ENCODE results near the gene IFT80.

Gene IFT80

DNA sequence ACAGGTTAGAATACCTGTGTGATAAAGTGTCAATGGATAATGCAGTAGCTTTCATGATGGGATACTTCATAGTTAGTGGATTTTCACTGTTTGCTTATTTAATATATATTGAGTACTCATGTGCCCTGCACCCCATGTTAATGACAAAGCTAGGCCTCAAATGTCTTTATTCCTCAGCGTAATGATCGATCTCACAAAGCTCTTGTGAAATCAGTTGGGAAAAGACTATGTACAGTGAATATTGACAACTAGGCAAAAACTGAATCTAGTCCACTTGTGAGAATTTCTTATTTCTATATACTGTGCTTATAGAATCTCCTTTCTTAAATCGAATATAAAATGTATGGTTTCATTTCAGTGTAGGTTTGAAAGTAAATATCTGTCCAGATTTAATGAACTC, 18.3 kb upstream of the IFT80 start:
- Histone ChIP-seq H3K4me2 (ENCODE audit: low read length) (no peak overlapping the region), H3K4me1 (ENCODE audit: control insufficient read depth, insufficient read depth, low read length) (no peaks in the 10 kb centered on the region), H3K4me3 (ENCODE audit: low read length) (no peak overlapping the region), H3K36me3 (ENCODE audit: insufficient read depth, low read length) (peaks cover 52% of the 10 kb centered on the region), H3K27me3 (ENCODE audit: control insufficient read depth, insufficient read depth, low read length) (no peaks in the 10 kb centered on the region), H3K9ac (ENCODE audit: low read depth, low read length) (no peak overlapping the region), H3K9me3 (replicated peaks; ENCODE audit: low read length) (no peaks in the 10 kb centered on the region)

DNA sequence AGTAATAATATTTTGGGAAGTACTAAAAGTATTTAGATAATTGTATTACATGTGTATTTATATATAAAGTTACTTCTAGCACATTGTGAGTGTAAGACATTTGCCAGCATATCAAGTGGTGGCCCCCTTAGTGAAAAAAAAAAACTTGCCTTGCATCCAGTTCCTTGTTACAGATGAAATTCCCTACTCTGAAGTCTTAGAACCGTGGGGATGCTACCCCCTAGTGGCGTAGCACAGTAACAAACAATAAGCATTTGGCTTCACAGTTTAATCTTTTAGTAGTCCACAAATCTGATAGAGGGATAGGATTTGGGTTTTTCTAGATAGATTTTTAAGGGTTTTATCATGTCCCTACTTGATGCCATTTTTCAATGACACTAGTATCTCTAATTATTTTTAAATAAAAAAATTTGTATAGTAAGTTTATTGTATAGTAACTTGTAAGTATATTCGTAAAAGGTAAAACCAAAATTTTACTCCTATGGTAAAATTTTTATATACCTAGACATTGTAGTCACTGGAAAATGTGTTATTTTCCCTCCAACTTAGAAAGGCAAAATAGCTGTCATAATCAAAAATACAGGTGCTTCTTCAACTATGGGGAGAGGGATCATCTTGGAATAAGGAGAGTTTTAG, 14.7 kb upstream of the IFT80 start:
- Histone ChIP-seq H3K4me2 (ENCODE audit: low read length) (no peak overlapping the region), H3K9ac (ENCODE audit: low read depth, low read length) (no peak overlapping the region), H3K27me3 (ENCODE audit: control insufficient read depth, insufficient read depth, low read length) (no peaks in the 10 kb centered on the region), H3K4me3 (ENCODE audit: low read length) (no peak overlapping the region), H3K4me1 (ENCODE audit: control insufficient read depth, insufficient read depth, low read length) (no peaks in the 10 kb centered on the region), H3K9me3 (replicated peaks; ENCODE audit: low read length) (no peaks in the 10 kb centered on the region), H3K36me3 (ENCODE audit: insufficient read depth, low read length) (peaks cover 41% of the 10 kb centered on the region)

DNA sequence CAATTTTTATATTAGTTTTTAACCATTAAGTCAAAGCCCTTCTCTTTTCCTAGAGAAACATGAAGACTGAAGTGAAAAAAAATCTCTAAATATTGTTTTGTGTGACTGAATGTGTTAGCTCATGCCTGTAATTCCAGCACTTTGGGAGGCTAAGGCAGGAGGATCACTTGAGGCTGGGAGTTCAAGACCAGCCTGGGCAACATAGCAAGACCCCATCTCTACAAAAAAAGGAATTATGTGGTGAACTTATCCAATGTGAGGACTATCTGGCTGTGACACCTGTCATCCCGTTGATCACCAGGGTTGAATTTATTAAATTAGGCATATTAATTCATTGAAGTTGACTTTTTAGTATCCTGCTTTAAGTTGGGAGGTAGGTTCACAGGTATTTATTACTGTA, 13.5 kb upstream of the IFT80 start:
- no peaks in the 10 kb centered on the region for H3K9me3 ChIP-seq (replicated peaks; ENCODE audit: low read length)
- no peaks in the 10 kb centered on the region for H3K4me1 ChIP-seq (ENCODE audit: control insufficient read depth, insufficient read depth, low read length)
- no peak overlapping the region for H3K4me3 ChIP-seq (ENCODE audit: low read length)
- H3K27me3 ChIP-seq (ENCODE audit: control insufficient read depth, insufficient read depth, low read length) = no peaks in the 10 kb centered on the region
- H3K9ac ChIP-seq (ENCODE audit: low read depth, low read length) = no peak overlapping the region
- H3K36me3 ChIP-seq (ENCODE audit: insufficient read depth, low read length) = peaks cover 38% of the 10 kb centered on the region
- H3K4me2 ChIP-seq (ENCODE audit: low read length) = no peak overlapping the region

DNA sequence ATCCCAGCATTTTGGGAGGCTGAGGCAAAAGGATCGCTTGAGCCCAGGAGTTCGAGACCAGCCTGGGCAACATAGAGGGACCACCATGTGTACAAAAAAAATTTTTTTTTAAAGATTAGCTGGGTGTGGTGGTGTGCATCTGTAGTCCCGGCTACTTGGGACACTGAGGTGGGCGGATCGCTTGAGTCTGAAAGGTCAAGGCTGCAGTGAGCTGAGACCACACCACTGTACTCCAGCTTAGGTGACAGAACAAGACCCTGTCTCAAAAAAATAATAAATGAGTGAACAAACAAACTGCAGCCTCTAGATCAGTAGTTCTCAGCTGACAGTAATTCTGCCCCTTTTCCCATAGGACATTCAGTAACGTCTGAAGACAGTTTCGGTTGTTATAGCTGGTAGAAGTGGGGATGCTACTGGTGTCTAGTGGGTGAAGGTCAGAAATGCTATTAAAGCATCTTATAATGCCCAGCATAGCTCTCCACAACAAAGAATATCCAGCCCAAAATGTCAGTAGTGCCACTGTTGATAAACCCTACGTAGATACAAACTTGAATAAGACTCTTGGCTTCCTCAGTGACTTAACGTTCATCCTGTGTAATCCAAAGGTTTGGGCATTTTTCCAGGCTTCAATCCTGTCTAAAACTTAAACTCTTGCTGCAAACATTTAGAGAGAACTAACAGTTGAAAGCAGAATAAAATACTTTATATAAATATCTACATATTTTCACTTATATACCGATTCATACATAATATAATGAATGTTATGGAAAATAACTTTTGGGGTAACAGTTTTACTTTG, 11.0 kb upstream of the IFT80 start:
- no peaks in the 10 kb centered on the region for H3K4me1 ChIP-seq (ENCODE audit: control insufficient read depth, insufficient read depth, low read length)

DNA sequence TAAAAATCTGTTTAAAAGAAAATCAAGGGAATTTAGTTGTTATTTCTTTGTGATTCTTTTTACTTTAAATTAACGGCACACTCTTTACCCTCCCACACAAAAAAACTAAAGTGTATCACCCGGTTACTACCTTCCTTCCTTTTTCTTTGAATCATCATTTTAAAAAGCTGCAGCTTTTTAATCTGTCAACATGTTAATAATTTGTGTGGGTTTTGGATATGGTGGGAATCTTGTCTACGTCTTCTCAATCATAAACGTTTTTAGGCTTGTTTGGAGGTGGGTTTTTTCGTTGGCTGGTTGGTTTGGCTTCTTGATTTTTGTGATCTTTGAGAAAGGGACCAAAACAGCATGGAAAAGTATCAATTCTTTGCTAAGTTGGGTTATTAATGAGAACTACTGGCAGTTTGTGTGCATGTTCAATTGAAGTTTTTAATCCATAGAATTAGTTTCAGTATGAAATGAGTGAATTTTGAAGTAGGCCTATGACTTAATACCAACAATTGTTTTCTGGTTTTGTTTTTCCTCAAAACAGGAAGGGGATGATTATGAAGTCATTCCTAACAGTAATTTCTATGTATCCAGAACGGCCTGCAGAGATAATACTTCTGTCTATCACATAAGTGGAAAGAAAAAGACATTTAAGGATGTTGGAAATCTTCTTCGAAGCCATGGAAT, 4.9 kb upstream of the IFT80 start:
- H3K4me1 ChIP-seq (ENCODE audit: control insufficient read depth, insufficient read depth, low read length) = peaks cover 22% of the 10 kb centered on the region
- no peaks in the 10 kb centered on the region for H3K27me3 ChIP-seq (ENCODE audit: control insufficient read depth, insufficient read depth, low read length)
- peak overlapping the region; percentile 95 for H3K4me3 ChIP-seq (ENCODE audit: low read length)
- no peaks in the 10 kb centered on the region for H3K9me3 ChIP-seq (replicated peaks; ENCODE audit: low read length)
- H3K9ac ChIP-seq (ENCODE audit: low read depth, low read length) = peak overlapping the region; percentile 95
- H3K4me2 ChIP-seq (ENCODE audit: low read length) = peak overlapping the region; percentile 79
- H3K36me3 ChIP-seq (ENCODE audit: insufficient read depth, low read length) = peaks cover 10% of the 10 kb centered on the region

More for the DNA sequence above, 11.0 kb upstream of the IFT80 start:
- H3K4me2 ChIP-seq (ENCODE audit: low read length) = no peak overlapping the region
- H3K9me3 ChIP-seq (replicated peaks; ENCODE audit: low read length) = no peaks in the 10 kb centered on the region
- peaks cover 28% of the 10 kb centered on the region for H3K36me3 ChIP-seq (ENCODE audit: insufficient read depth, low read length)
- no peak overlapping the region for H3K9ac ChIP-seq (ENCODE audit: low read depth, low read length)
- H3K4me3 ChIP-seq (ENCODE audit: low read length) = no peak overlapping the region
- H3K27me3 ChIP-seq (ENCODE audit: control insufficient read depth, insufficient read depth, low read length) = no peaks in the 10 kb centered on the region

DNA sequence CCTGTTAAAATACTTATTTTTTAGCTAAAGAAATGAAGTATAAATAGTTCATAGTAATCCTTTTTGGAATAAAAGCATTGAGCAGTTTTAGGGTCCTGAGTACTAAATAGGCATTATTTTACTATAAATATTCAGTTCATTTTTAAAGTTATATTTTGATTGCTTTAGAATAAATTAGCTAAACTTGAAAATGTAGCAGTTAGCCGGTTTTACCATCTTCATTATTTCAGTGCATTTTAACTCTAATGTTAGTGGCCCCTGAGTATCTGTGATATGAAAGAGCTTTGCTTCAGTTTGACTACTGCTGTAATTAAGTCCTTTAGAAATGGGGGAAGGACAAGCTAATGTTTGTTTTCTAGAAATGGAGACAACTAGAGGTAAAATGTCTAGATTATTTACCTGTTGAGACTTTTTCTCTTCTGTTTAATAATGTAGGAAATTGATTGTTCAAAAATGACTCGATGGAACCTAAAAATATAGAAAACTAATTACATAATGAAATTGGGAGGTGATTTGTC, 4.1 kb upstream of the IFT80 start:
- Histone ChIP-seq H3K4me3 (ENCODE audit: low read length) (peak overlapping the region; percentile 95), H3K4me2 (ENCODE audit: low read length) (peak overlapping the region; percentile 79), H3K9me3 (replicated peaks; ENCODE audit: low read length) (no peaks in the 10 kb centered on the region), H3K9ac (ENCODE audit: low read depth, low read length) (peak overlapping the region; percentile 95), H3K36me3 (ENCODE audit: insufficient read depth, low read length) (peaks cover 6% of the 10 kb centered on the region), H3K4me1 (ENCODE audit: control insufficient read depth, insufficient read depth, low read length) (peaks cover 26% of the 10 kb centered on the region), H3K27me3 (ENCODE audit: control insufficient read depth, insufficient read depth, low read length) (no peaks in the 10 kb centered on the region)

DNA sequence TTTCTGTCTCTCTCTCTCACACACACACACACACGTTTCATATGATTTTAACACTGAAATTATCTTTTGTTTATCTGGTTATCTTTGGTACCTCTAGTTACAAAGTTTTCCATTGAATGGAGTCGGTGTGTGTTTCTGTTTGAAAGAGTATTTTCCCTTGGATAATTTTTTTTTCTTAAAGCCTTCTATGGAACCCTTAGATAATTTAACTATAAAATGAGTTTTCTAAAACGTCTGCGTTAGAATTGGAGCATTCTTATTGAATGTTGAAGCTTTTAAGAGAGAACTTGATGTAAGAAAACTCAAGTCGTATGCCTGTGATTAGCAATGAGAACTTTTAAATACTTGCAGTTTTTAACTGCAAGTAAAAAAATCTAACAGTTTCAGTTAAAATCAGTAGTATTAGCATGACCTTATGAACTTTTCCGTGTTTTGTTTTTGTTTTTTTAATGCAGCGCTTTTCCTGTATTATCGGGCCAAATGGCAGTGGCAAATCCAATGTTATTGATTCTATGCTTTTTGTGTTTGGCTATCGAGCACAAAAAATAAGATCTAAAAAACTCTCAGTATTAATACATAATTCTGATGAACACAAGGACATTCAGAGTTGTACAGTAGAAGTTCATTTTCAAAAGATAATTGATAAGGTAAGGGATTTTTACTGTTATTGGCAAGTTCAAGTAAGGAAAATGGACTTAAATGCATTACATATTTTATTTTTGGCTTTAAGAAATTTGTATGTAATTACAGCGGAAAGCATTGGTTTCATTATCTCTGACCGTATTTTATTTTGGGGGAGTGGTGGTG, 3.4 kb upstream of the IFT80 start:
- no peaks in the 10 kb centered on the region for H3K27me3 ChIP-seq (ENCODE audit: control insufficient read depth, insufficient read depth, low read length)
- H3K4me2 ChIP-seq (ENCODE audit: low read length) = peak overlapping the region; percentile 79
- H3K36me3 ChIP-seq (ENCODE audit: insufficient read depth, low read length) = peaks cover 4% of the 10 kb centered on the region
- H3K9me3 ChIP-seq (replicated peaks; ENCODE audit: low read length) = no peaks in the 10 kb centered on the region
- peak overlapping the region; percentile 95 for H3K9ac ChIP-seq (ENCODE audit: low read depth, low read length)
- peaks cover 28% of the 10 kb centered on the region for H3K4me1 ChIP-seq (ENCODE audit: control insufficient read depth, insufficient read depth, low read length)
- H3K4me3 ChIP-seq (ENCODE audit: low read length) = peak overlapping the region; percentile 95

DNA sequence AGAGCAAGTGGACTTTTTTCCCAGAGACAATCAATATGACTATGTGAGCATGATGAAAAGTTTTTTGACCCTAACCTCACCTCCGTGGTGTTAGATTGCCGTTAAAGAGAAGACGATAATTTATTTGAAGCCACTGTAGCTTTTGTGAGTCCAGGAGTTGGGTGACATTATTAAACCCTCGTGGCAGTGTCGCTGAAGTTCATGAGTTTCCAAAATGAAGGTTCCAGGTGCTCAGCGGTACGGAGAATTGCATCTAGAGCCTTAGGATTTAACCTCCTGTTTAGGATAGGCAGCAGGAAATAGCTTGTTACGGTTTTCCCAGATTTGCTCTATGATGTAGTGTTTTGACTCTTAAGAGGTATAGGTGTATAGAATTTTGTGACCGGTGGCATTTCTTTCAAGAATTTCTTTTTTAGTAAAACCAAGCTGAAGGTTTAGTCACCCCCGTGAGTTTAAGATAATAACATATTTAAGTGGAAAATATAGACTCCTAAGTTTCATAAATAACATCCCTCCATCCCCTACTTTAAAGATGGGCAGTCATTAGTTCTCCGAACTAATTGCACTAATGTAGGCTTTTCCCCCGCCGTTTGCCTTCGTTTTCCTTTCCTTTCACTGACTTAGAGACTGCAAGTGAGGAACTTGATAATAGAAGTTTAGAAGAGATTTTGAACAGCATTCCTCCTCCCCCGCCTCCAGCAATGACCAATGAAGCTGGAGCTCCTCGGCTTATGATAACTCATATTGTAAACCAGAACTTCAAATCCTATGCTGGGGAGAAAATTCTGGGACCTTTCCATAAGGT, 2.5 kb upstream of the IFT80 start:
- Histone ChIP-seq H3K27me3 (ENCODE audit: control insufficient read depth, insufficient read depth, low read length) (no peaks in the 10 kb centered on the region), H3K36me3 (ENCODE audit: insufficient read depth, low read length) (peaks cover 4% of the 10 kb centered on the region), H3K4me3 (ENCODE audit: low read length) (peak overlapping the region; percentile 95), H3K9ac (ENCODE audit: low read depth, low read length) (peak overlapping the region; percentile 95), H3K4me1 (ENCODE audit: control insufficient read depth, insufficient read depth, low read length) (peaks cover 28% of the 10 kb centered on the region), H3K4me2 (ENCODE audit: low read length) (peak overlapping the region; percentile 79), H3K9me3 (replicated peaks; ENCODE audit: low read length) (no peaks in the 10 kb centered on the region)

DNA sequence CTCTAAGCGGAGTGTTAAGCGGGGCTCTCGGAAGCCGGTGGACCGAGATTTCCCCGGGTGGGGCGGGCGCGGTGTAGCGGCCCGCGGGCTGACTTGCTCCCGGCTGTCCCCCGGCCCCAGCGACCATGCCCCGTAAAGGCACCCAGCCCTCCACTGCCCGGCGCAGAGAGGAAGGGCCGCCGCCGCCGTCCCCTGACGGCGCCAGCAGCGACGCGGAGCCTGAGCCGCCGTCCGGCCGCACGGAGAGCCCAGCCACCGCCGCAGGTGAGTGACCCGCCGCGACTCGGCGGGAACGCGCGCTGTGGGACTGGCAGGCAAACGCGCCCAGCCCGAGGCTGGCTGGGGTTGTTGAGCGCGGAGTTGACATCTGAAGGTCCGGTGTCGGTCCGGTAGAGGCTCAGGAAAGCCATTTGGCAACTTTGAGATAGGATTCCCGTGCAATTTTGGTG, 1.7 kb upstream of the IFT80 start:
- no peaks in the 10 kb centered on the region for H3K27me3 ChIP-seq (ENCODE audit: control insufficient read depth, insufficient read depth, low read length)
- peaks cover 29% of the 10 kb centered on the region for H3K4me1 ChIP-seq (ENCODE audit: control insufficient read depth, insufficient read depth, low read length)
- peak overlapping the region; percentile 79 for H3K4me2 ChIP-seq (ENCODE audit: low read length)
- H3K36me3 ChIP-seq (ENCODE audit: insufficient read depth, low read length) = peaks cover 4% of the 10 kb centered on the region
- peak overlapping the region; percentile 95 for H3K9ac ChIP-seq (ENCODE audit: low read depth, low read length)
- H3K9me3 ChIP-seq (replicated peaks; ENCODE audit: low read length) = no peaks in the 10 kb centered on the region
- peak overlapping the region; percentile 95 for H3K4me3 ChIP-seq (ENCODE audit: low read length)

DNA sequence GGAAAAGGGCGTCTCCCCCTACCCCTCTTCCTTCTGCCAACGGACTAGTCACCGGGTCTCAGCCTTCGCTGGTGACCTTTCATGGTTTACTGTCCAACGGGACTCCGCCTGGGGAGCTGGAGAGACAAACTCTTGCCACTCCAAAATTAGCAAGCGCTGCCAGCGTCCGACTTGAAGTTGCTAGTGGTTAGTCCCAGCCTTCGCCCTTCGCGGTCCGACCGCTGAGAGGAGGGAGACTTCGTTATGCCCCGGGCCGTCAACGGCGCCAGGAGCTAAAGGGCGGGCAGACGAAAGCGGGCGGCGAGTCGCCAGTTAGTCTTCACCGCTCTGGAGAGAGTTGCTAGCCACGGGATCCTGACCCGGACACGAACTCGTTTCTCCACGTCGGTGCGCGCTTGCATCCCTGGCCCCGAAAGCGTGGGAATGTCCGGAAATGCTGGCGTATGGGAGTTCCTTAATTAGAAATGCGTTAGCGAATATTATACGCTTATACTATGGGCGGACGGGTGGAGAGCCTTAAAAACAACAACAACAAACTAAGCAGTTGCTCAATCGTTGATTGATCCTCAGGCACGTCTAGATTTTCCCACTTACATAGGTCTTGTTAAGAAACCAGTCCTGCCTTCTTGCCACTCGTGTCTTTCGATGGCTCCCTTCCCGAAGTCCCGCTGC, 1.1 kb upstream of the IFT80 start:
- no peaks in the 10 kb centered on the region for H3K27me3 ChIP-seq (ENCODE audit: control insufficient read depth, insufficient read depth, low read length)
- no peaks in the 10 kb centered on the region for H3K9me3 ChIP-seq (replicated peaks; ENCODE audit: low read length)
- H3K9ac ChIP-seq (ENCODE audit: low read depth, low read length) = peak overlapping the region; percentile 95
- peaks cover 4% of the 10 kb centered on the region for H3K36me3 ChIP-seq (ENCODE audit: insufficient read depth, low read length)
- H3K4me3 ChIP-seq (ENCODE audit: low read length) = peak overlapping the region; percentile 95
- H3K4me1 ChIP-seq (ENCODE audit: control insufficient read depth, insufficient read depth, low read length) = peaks cover 34% of the 10 kb centered on the region
- peak overlapping the region; percentile 79 for H3K4me2 ChIP-seq (ENCODE audit: low read length)

All from skeletal muscle satellite cell (primary cell).